Pons (tissue), 1 donor: ENCODE measurements around the gene SEL1L.
A peak's percentile ranks its signal among the peaks of the same experiment; 100 is the strongest.
"Not testable (repeated sequence)": the region's sequence is repeated elsewhere in the genome, so short reads cannot be mapped to it uniquely, and the experiment has no call there.

Source experiments
- DNase-seq: peaks from one replicate; pipeline ENCODE4 v3.0.0-alpha.2; 2016; ENCODE audit warnings: low spot score

Gene SEL1L

GRCh38 chr14:81525129-81525528 lies 8.5 kb downstream of the SEL1L start:
- no peak for DNase-seq

GRCh38 chr14:81523616-81524015 lies 10.0 kb downstream of the SEL1L start:
- no peak for DNase-seq

GRCh38 chr14:81523016-81523415 lies 10.6 kb downstream of the SEL1L start:
- DNase-seq, result no peak

GRCh38 chr14:81521356-81521755 lies 12.3 kb downstream of the SEL1L start:
- no peak for DNase-seq

- DNase-seq, result peak; percentile 83
Observed at GRCh38 chr14:81519200-81520011, 14.2 kb downstream of the SEL1L start.

GRCh38 chr14:81517798-81518398 lies 15.8 kb downstream of the SEL1L start:
- no peak for DNase-seq

- no peak for DNase-seq
Observed at GRCh38 chr14:81516986-81517797, 16.5 kb downstream of the SEL1L start.

- DNase-seq, result not testable (repeated sequence)
Observed at GRCh38 chr14:81515927-81516326, 17.7 kb downstream of the SEL1L start.

- DNase-seq, result not testable (repeated sequence)
Observed at GRCh38 chr14:81512826-81513225, 20.8 kb downstream of the SEL1L start.

- DNase-seq, result peak; percentile 17
Observed at GRCh38 chr14:81511111-81511904, 22.3 kb downstream of the SEL1L start.

GRCh38 chr14:81509838-81510452 lies 23.7 kb downstream of the SEL1L start:
- peak; percentile 10 for DNase-seq

GRCh38 chr14:81509321-81509720 lies 24.3 kb downstream of the SEL1L start:
- DNase-seq, result no peak

- no peak for DNase-seq
Observed at GRCh38 chr14:81506487-81506886, 27.2 kb downstream of the SEL1L start.

- DNase-seq, result no peak
Observed at GRCh38 chr14:81504864-81505263, 28.8 kb downstream of the SEL1L start.

GRCh38 chr14:81485781-81486180 lies 47.9 kb downstream of the SEL1L start:
- DNase-seq, result no peak

- no peak for DNase-seq
Observed at GRCh38 chr14:81485372-81485771, 48.3 kb downstream of the SEL1L start.

GRCh38 chr14:81484120-81484519 lies 49.5 kb downstream of the SEL1L start:
- DNase-seq, result no peak

- DNase-seq, result no peak
Observed at GRCh38 chr14:81480741-81481140, 52.9 kb downstream of the SEL1L start.

- DNase-seq, result no peak
Observed at GRCh38 chr14:81478446-81478845, 55.2 kb downstream of the SEL1L start.

- no peak for DNase-seq
Observed at GRCh38 chr14:81476816-81477215, 56.8 kb downstream of the SEL1L start.

GRCh38 chr14:81474685-81475324 lies 58.8 kb downstream of the SEL1L start:
- no peak for DNase-seq
